Measurements from ENCODE around the gene ZC3H18.

ZC3H18 gene

GRCh38 chr16:88533381-88533917, 36.8 kb upstream of the ZC3H18 start:
- no peak for DNase-seq

GRCh38 chr16:88533932-88534637, 36.1 kb upstream of the ZC3H18 start:
- peak; percentile 84 for DNase-seq

GRCh38 chr16:88534638-88535190, 35.5 kb upstream of the ZC3H18 start:
- DNase-seq, result no peak

- no peak for DNase-seq
These were observed 34.9 kb upstream of the ZC3H18 start for GRCh38 chr16:88535191-88535856.

- no peak for DNase-seq
These were observed 34.4 kb upstream of the ZC3H18 start for GRCh38 chr16:88535857-88536222.

GRCh38 chr16:88536510-88536909, 33.7 kb upstream of the ZC3H18 start:
- no peak for DNase-seq

GRCh38 chr16:88536971-88537751, 33.0 kb upstream of the ZC3H18 start:
- DNase-seq, result no peak

GRCh38 chr16:88537859-88538258, 32.3 kb upstream of the ZC3H18 start:
- DNase-seq, result no peak

- DNase-seq, result no peak
These were observed 31.7 kb upstream of the ZC3H18 start for GRCh38 chr16:88538366-88539060.

- no peak for DNase-seq
These were observed 30.9 kb upstream of the ZC3H18 start for GRCh38 chr16:88539261-88539651.

- no peak for DNase-seq
These were observed 30.4 kb upstream of the ZC3H18 start for GRCh38 chr16:88539652-88540345.

GRCh38 chr16:88540346-88540977, 29.7 kb upstream of the ZC3H18 start:
- no peak for DNase-seq

GRCh38 chr16:88541831-88542616, 28.2 kb upstream of the ZC3H18 start:
- no peak for DNase-seq

- DNase-seq, result no peak
These were observed 26.9 kb upstream of the ZC3H18 start for GRCh38 chr16:88543230-88543813.

- no peak for DNase-seq
These were observed 24.4 kb upstream of the ZC3H18 start for GRCh38 chr16:88545781-88546180.

GRCh38 chr16:88548131-88548874, 21.9 kb upstream of the ZC3H18 start:
- DNase-seq, result no peak

- no peak for DNase-seq
These were observed 21.2 kb upstream of the ZC3H18 start for GRCh38 chr16:88548985-88549384.

- no peak for DNase-seq
These were observed 20.4 kb upstream of the ZC3H18 start for GRCh38 chr16:88549671-88550245.

- DNase-seq, result no peak
These were observed 19.9 kb upstream of the ZC3H18 start for GRCh38 chr16:88550246-88550661.

All from activated CD4-positive, CD25-positive, alpha-beta regulatory T cell treated with anti-CD3 and anti-CD28 coated beads, Interleukin-2, amount 50 U/mL, for 72 hours (primary cell).